ENCODE measurements around the gene BPIFB1. TPM values are rescaled to one million over a fixed set of nuclear protein-coding genes. Genes with fewer than 3 reads are reported as not detected.

Gene BPIFB1
- total and polyA plus RNA-seq, 2 of the 13 experiments (the other 11 are each of a cell fraction or from before 2014, with no cell fraction given): 0.82 to 4.4 TPM

- no peak for TF ChIP-seq AHDC1 (CRISPR knock-in tag; IDR thresholded peaks at IDR 0.05; ENCODE audit: borderline replicate concordance)
- no peak for TF ChIP-seq GMEB1 (CRISPR knock-in tag; IDR thresholded peaks at IDR 0.05; ENCODE audit: borderline replicate concordance)
- no peak for TF ChIP-seq ZNF343 (CRISPR knock-in tag; IDR thresholded peaks at IDR 0.05)
- no peak for TF ChIP-seq U2AF2 (IDR thresholded peaks at IDR 0.05; ENCODE audit: low read depth, low read length)
- no peak for TF ChIP-seq SATB2 (CRISPR knock-in tag; IDR thresholded peaks at IDR 0.05)
- no peak for TF ChIP-seq ATF2 (CRISPR knock-in tag; IDR thresholded peaks at IDR 0.05)
- 0 out of 2 replicates have a peak, but pooled peaks have one; percentile 35 for TF ChIP-seq BRD4 (CRISPR knock-in tag; IDR thresholded peaks at IDR 0.05)
- TF ChIP-seq ZNF605 (CRISPR knock-in tag; IDR thresholded peaks at IDR 0.05): peak; percentile 61; the same call in 1 of the 2 replicates
- TF ChIP-seq ZNF740 (CRISPR knock-in tag; IDR thresholded peaks at IDR 0.05): no peak
- TF ChIP-seq ATF7 (IDR thresholded peaks at IDR 0.05): no peak
- TF ChIP-seq ATF7 (CRISPR knock-in tag; IDR thresholded peaks at IDR 0.05): no peak
- TF ChIP-seq RARA (CRISPR knock-in tag; IDR thresholded peaks at IDR 0.05): peak; percentile 60
- 0 out of 2 replicates have a peak, but pooled peaks have one; percentile 70 for TF ChIP-seq ZNF552 (CRISPR knock-in tag; IDR thresholded peaks at IDR 0.05; ENCODE audit: borderline replicate concordance)
- TF ChIP-seq GPBP1L1 (CRISPR knock-in tag; IDR thresholded peaks at IDR 0.05): no peak
- no peak for TF ChIP-seq RBM22 (optimal IDR thresholded peaks at IDR 0.05; ENCODE audit: low read length)
- TF ChIP-seq CHCHD3 (CRISPR knock-in tag; IDR thresholded peaks at IDR 0.05): no peak
- no peak for TF ChIP-seq DNMT3B (CRISPR knock-in tag; conservative IDR thresholded peaks at IDR 0.05)
These were observed 1.4 kb upstream of the BPIFB1 start (continued) for GRCh38 chr20:33281550-33282146.

All from HepG2 (cell line).